HepG2 (cell line): ENCODE results near the gene EDN2. TPM values are rescaled to one million over a fixed set of nuclear protein-coding genes. Genes with fewer than 3 reads are reported as not detected.

Experiments
- ATAC-seq: fragments of 200-7000 bp; cut with Tn5 transposase; 3 replicates; pipeline ENCODE4 v1.9.1; 2020; ENCODE audit warnings: mild to moderate bottlenecking, moderate library complexity
- BruUV-seq: library from RNA; stranded (reverse); fragments of 400-500 nt; replicated peaks from 2 replicates; lab custom pipeline; 2021; lab: Mats Ljungman, UMichigan
- CTCF ChIA-PET: fragments of 300-600 bp; formaldehyde crosslinking; extraction: SDS; loops from one replicate; lab custom pipeline; 2021; ENCODE audit warnings: low total read pairs, inconsistent platforms, low intra/inter-chr PET ratio; lab: Yijun Ruan, JAX
- POLR2A ChIA-PET: fragments of 350-600 bp; sonication (Branson Sonifier 250); formaldehyde crosslinking; loops from one replicate; lab custom pipeline; 2020; ENCODE audit warnings: antibody characterized with exemption, inconsistent platforms; lab: Yijun Ruan, JAX
- DNase-seq: peaks from one replicate; pipeline ENCODE4 v3.0.0-alpha.2; 2015; ENCODE audit warnings: low spot score
- FAIRE-seq: peaks from 3 replicates; lab custom pipeline; 2011; peaks lifted over from hg19 to GRCh38; lab: Jason Lieb, UNC
- H2AFZ ChIP-seq: one replicate; pipeline ENCODE4 v1.6.1; 2011; ENCODE audit warnings: low read length, inconsistent platforms
- H3K27ac ChIP-seq: fragments of 300-600 bp; 3 replicates; pipeline ENCODE4 v1.8.0; 2011; ENCODE audit warnings: mixed run types, mild to moderate bottlenecking, mixed read lengths, low read length, inconsistent platforms; ENCODE audit not compliant: insufficient read depth; ENCODE audit errors: extremely low read length
- H3K27me3 ChIP-seq, 2 experiments: fragments of 200-600 bp in 1 of 2; 2 replicates in 1 of 2; 3 replicates in 1 of 2; pipeline versions ENCODE4 v1.6.0 to v1.8.0; 2011; ENCODE audit warnings: low read length in 2 of 2, mild to moderate bottlenecking in 2 of 2, moderate library complexity in 2 of 2, inconsistent platforms in 1 of 2; ENCODE audit not compliant: insufficient read depth in 2 of 2, control insufficient read depth in 1 of 2
- H3K36me3 ChIP-seq, 2 experiments: fragments of 200-600 bp in 1 of 2; replicated peaks in 1 of 2; 2 replicates in 1 of 2; 3 replicates in 1 of 2; pipeline versions ENCODE4 v1.5.1 to v1.8.0; 2011; ENCODE audit warnings: low read length in 2 of 2, inconsistent platforms in 1 of 2; ENCODE audit not compliant: insufficient read depth in 2 of 2, control insufficient read depth in 1 of 2
- H3K4me1 ChIP-seq: 2 replicates; pipeline ENCODE4 v1.5.1; 2012; ENCODE audit warnings: low read length, inconsistent platforms; ENCODE audit not compliant: insufficient read depth
- H3K4me2 ChIP-seq: 2 replicates; pipeline ENCODE4 v1.6.0; 2011; ENCODE audit warnings: low read depth, low read length, inconsistent platforms
- H3K4me3 ChIP-seq, 3 experiments: fragments of 200-600 bp in 1 of 3; sonication (generic), shearing (Covaris generic) in 1 of 3; replicated peaks in 1 of 3; 2 replicates each; pipeline ENCODE4 v1.5.1; 2011 to 2016; ENCODE audit warnings: low read length in 3 of 3, inconsistent platforms in 2 of 3, low read depth in 2 of 3, mild to moderate bottlenecking in 2 of 3, control low read depth in 1 of 3, mixed read lengths in 1 of 3; ENCODE audit not compliant: insufficient read depth in 1 of 3
- H3K79me2 ChIP-seq: one replicate; pipeline ENCODE4 v1.6.1; 2011; ENCODE audit warnings: low read length, inconsistent platforms; ENCODE audit not compliant: insufficient read depth
- H3K9ac ChIP-seq: 2 replicates; pipeline ENCODE4 v1.6.0; 2011; ENCODE audit warnings: mild to moderate bottlenecking, low read depth, low read length, inconsistent platforms; ENCODE audit not compliant: insufficient read depth
- H3K9me3 ChIP-seq: 2 replicates; pipeline ENCODE4 v1.5.1; 2012; ENCODE audit warnings: mild to moderate bottlenecking, low read length
- H4K20me1 ChIP-seq: 2 replicates; pipeline ENCODE4 v1.6.0; 2011; ENCODE audit warnings: inconsistent platforms, mild to moderate bottlenecking, low read length, moderate library complexity; ENCODE audit not compliant: insufficient read depth
- HOXD1 ChIP-seq: sonication (generic); formaldehyde crosslinking; IDR thresholded peaks from 2 replicates; pipeline ENCODE4 v1.5.0; 2020; ENCODE audit warnings: missing genetic modification reagents
- KDM2A ChIP-seq: sonication (generic); formaldehyde crosslinking; IDR thresholded peaks from 2 replicates; pipeline ENCODE4 v1.4.0; 2020; ENCODE audit warnings: low read depth, missing genetic modification reagents, borderline replicate concordance
- NCOA2 ChIP-seq: sonication (generic); formaldehyde crosslinking; IDR thresholded peaks from 2 replicates; pipeline ENCODE4 v1.8.0; 2022; ENCODE audit warnings: inconsistent platforms
- POLR2AphosphoS2 ChIP-seq: IDR thresholded peaks from 2 replicates; pipeline ENCODE4 v1.6.1; 2011; ENCODE audit warnings: low read depth, low read length, improper control_type of control experiment
- ZMYM2 ChIP-seq: sonication (generic); formaldehyde crosslinking; IDR thresholded peaks from 2 replicates; pipeline ENCODE4 v1.8.0; 2022; ENCODE audit warnings: mild to moderate bottlenecking, missing genetic modification reagents
- ZNF280B ChIP-seq: sonication (generic); formaldehyde crosslinking; IDR thresholded peaks from 2 replicates; pipeline ENCODE4 v1.5.0; 2020; ENCODE audit warnings: missing genetic modification reagents, mild to moderate bottlenecking, borderline replicate concordance
- ZNF296 ChIP-seq: sonication (generic); formaldehyde crosslinking; conservative IDR thresholded peaks from 2 replicates; pipeline ENCODE4 v1.5.0; 2020; ENCODE audit warnings: mild to moderate bottlenecking, missing genetic modification reagents
- ZNF432 ChIP-seq: sonication (generic); formaldehyde crosslinking; IDR thresholded peaks from 2 replicates; pipeline ENCODE4 v1.5.0; 2020; ENCODE audit warnings: missing genetic modification reagents, mild to moderate bottlenecking, borderline replicate concordance
- ZNF747 ChIP-seq: sonication (generic); formaldehyde crosslinking; IDR thresholded peaks from 2 replicates; pipeline ENCODE4 v1.8.1; 2023; ENCODE audit warnings: missing genetic modification reagents, mild to moderate bottlenecking, borderline replicate concordance
- ZNF768 ChIP-seq: sonication (generic); formaldehyde crosslinking; IDR thresholded peaks from 2 replicates; pipeline ENCODE4 v1.4.0; 2020; ENCODE audit warnings: missing genetic modification reagents
- WGBS: methylation state at CpG from one replicate; pipeline ENCODE4 v1.1.6; 2017; ENCODE audit warnings: low lambda C conversion rate; 5-methylcytosine and 5-hydroxymethylcytosine counted together
- in situ Hi-C: cut with HindIII; loops from 2 replicates; pipeline ENCODE4 v1.10.0; 2017; ENCODE audit warnings: low pct_unique_long_range_greater_than_20kb; ENCODE audit not compliant: extremely low pct_ligation_motif_present
- intact Hi-C: fragments of 100-400 bp; cut with micrococcal nuclease; formaldehyde crosslinking; loops from one replicate; pipeline ENCODE4 v1.10.0; 2022; ENCODE audit not compliant: unreplicated experiment
- polyA plus RNA-seq, 8 experiments: library from polyadenylated mRNA; depleted of rRNA in 3 of 8; stranded (reverse) in 7 of 8; unstranded in 1 of 8; fragments of >200 nt; fragmentation: Illumina TruSeq in 4 of 8; extraction: Trizol in 4 of 8; gene quantifications; 2 replicates each; pipeline versions ENCODE4 v1.2.1 to v1.2.3, GENCODE V29; 2011 to 2016; ENCODE audit warnings: low read depth in 4 of 8, missing spikeins in 1 of 8, mixed read lengths in 1 of 8; ENCODE audit not compliant: insufficient read depth in 1 of 8
- total RNA-seq, 5 experiments: library from RNA; depleted of rRNA; stranded (reverse); fragments of >200 nt; fragmentation: Illumina TruSeq; extraction: Trizol; gene quantifications; 2 replicates each; pipeline ENCODE4 v1.2.3, GENCODE V29; 2016; ENCODE audit warnings: low read depth in 1 of 5
- TF ChIP-seq, protein P1 (sequence below): sonication (generic); formaldehyde crosslinking; IDR thresholded peaks from 2 replicates; pipeline ENCODE4 v1.4.0; 2020; ENCODE audit warnings: missing genetic modification reagents

EDN2 gene
- total and polyA plus RNA-seq, 2 of the 13 experiments (the other 11 are each of a cell fraction or from before 2014, with no cell fraction given): not detected

GRCh38 chr1:41430069-41430468 is 54.4 kb downstream of the EDN2 start:
- WGBS: 50% methylated on average over 4 of the region's 4 CpGs
- ChIA-PET CTCF (no interaction called here), POLR2A (no interaction called here)
- no peak for ATAC-seq
- no peaks in the 10 kb centered on the region for H3K9me3 ChIP-seq
- H3K27me3 ChIP-seq: peaks cover 1 to 7% of the 10 kb centered on the region in 2 experiments; a peak in 3 of 5 replicates
- no peaks in the 10 kb centered on the region for H4K20me1 ChIP-seq
- in situ Hi-C loops: loop anchor here (5.0 kb wide), 2 partner anchors 108 to 148 kb away; no protein-coding TSS in a partner anchor
- TF ChIP-seq POLR2AphosphoS2 (no peak), KDM2A (CRISPR knock-in tag) (no peak), ZNF432 (no peak), HOXD1 (CRISPR knock-in tag) (no peak)
- FAIRE-seq: no peak
- intact Hi-C loops: no loop called here
- peaks cover 4% of the 10 kb centered on the region; the same call in 1 of the 2 replicates for H3K4me1 ChIP-seq
- BruUV-seq: no TSS peak
- H3K36me3 ChIP-seq: no peaks in the 10 kb centered on the region
- H3K79me2 ChIP-seq: no peaks in the 10 kb centered on the region
- H3K9ac ChIP-seq: no peak overlapping the region
- no peak for DNase-seq
- H3K4me2 ChIP-seq: no peak overlapping the region
- no peak overlapping the region for H3K4me3 ChIP-seq
- no peak overlapping the region for H3K27ac ChIP-seq
- H2AFZ ChIP-seq: no peak overlapping the region

GRCh38 chr1:41429641-41430035 is 54.8 kb downstream of the EDN2 start:
- no peak for FAIRE-seq
- 11% methylated on average over 3 of the region's 5 CpGs for WGBS
- no peak for DNase-seq
- H3K79me2 ChIP-seq: no peaks in the 10 kb centered on the region
- no peak overlapping the region for H3K4me3 ChIP-seq
- no peaks in the 10 kb centered on the region for H4K20me1 ChIP-seq
- intact Hi-C loops: no loop called here
- no peaks in the 10 kb centered on the region for H3K36me3 ChIP-seq
- peaks cover 4% of the 10 kb centered on the region; the same call in 1 of the 2 replicates for H3K4me1 ChIP-seq
- H3K4me2 ChIP-seq: no peak overlapping the region
- POLR2A ChIA-PET: no interaction called here
- in situ Hi-C loops: loop anchor here (5.0 kb wide), 2 partner anchors 107 to 147 kb away; no protein-coding TSS in a partner anchor
- no peak overlapping the region for H3K9ac ChIP-seq
- H3K27ac ChIP-seq: no peak overlapping the region
- TF ChIP-seq ZNF747 (CRISPR knock-in tag) (no peak), NCOA2 (CRISPR knock-in tag) (no peak), ZNF280B (no peak), ZNF768 (peak; percentile 5; the same call in 1 of the 2 replicates), ZMYM2 (no peak), ZNF296 (CRISPR knock-in tag) (no peak)
- TF ChIP-seq, protein P1, sequence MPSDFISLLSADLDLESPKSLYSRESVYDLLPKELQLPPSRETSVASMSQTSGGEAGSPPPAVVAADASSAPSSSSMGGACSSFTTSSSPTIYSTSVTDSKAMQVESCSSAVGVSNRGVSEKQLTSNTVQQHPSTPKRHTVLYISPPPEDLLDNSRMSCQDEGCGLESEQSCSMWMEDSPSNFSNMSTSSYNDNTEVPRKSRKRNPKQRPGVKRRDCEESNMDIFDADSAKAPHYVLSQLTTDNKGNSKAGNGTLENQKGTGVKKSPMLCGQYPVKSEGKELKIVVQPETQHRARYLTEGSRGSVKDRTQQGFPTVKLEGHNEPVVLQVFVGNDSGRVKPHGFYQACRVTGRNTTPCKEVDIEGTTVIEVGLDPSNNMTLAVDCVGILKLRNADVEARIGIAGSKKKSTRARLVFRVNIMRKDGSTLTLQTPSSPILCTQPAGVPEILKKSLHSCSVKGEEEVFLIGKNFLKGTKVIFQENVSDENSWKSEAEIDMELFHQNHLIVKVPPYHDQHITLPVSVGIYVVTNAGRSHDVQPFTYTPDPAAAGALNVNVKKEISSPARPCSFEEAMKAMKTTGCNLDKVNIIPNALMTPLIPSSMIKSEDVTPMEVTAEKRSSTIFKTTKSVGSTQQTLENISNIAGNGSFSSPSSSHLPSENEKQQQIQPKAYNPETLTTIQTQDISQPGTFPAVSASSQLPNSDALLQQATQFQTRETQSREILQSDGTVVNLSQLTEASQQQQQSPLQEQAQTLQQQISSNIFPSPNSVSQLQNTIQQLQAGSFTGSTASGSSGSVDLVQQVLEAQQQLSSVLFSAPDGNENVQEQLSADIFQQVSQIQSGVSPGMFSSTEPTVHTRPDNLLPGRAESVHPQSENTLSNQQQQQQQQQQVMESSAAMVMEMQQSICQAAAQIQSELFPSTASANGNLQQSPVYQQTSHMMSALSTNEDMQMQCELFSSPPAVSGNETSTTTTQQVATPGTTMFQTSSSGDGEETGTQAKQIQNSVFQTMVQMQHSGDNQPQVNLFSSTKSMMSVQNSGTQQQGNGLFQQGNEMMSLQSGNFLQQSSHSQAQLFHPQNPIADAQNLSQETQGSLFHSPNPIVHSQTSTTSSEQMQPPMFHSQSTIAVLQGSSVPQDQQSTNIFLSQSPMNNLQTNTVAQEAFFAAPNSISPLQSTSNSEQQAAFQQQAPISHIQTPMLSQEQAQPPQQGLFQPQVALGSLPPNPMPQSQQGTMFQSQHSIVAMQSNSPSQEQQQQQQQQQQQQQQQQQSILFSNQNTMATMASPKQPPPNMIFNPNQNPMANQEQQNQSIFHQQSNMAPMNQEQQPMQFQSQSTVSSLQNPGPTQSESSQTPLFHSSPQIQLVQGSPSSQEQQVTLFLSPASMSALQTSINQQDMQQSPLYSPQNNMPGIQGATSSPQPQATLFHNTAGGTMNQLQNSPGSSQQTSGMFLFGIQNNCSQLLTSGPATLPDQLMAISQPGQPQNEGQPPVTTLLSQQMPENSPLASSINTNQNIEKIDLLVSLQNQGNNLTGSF (CRISPR knock-in tag): no peak
- TF ChIP-seq, all 625 proteins: peak for 1
- CTCF ChIA-PET: no interaction called here
- no peak overlapping the region for H2AFZ ChIP-seq
- BruUV-seq: no TSS peak
- peaks cover 1 to 3% of the 10 kb centered on the region in 2 experiments; a peak in 2 of 5 replicates for H3K27me3 ChIP-seq
- no peaks in the 10 kb centered on the region for H3K9me3 ChIP-seq
- ATAC-seq: no peak
